Measurements from ENCODE around the gene REPS1.

REPS1 gene

DNA sequence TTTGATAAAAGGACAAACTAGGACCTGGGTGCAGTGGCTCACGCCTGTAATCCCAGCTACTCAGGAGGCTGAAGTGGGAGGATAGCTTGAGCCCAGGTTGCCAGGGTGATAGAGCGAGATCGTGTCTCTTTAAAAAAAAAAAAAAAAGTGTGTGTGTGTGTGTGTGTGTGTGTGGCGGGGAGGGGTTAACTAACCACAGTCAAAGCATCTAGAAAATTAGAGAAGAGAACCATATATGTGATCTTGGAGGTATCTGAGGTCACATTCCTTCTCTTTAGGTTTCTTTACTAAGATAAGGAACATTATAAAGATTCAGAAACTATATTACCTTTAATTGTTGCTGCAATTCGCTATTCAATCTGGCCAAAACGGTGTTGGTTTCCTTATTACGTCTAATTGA is 80.9 kb downstream of the REPS1 start:
- in situ Hi-C loops (cut with HindIII; ENCODE audit: low sequenced_read_pairs), result no loop called here
- H3K4me3 ChIP-seq (ENCODE audit: low read depth, low read length), result no peak overlapping the region
- no peak for DNase-seq (ENCODE audit: low read depth, low spot score)
- TF ChIP-seq, protein P1, sequence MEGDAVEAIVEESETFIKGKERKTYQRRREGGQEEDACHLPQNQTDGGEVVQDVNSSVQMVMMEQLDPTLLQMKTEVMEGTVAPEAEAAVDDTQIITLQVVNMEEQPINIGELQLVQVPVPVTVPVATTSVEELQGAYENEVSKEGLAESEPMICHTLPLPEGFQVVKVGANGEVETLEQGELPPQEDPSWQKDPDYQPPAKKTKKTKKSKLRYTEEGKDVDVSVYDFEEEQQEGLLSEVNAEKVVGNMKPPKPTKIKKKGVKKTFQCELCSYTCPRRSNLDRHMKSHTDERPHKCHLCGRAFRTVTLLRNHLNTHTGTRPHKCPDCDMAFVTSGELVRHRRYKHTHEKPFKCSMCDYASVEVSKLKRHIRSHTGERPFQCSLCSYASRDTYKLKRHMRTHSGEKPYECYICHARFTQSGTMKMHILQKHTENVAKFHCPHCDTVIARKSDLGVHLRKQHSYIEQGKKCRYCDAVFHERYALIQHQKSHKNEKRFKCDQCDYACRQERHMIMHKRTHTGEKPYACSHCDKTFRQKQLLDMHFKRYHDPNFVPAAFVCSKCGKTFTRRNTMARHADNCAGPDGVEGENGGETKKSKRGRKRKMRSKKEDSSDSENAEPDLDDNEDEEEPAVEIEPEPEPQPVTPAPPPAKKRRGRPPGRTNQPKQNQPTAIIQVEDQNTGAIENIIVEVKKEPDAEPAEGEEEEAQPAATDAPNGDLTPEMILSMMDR (IDR thresholded peaks at IDR 0.05; ENCODE audit: low read depth, low read length), result no peak

DNA sequence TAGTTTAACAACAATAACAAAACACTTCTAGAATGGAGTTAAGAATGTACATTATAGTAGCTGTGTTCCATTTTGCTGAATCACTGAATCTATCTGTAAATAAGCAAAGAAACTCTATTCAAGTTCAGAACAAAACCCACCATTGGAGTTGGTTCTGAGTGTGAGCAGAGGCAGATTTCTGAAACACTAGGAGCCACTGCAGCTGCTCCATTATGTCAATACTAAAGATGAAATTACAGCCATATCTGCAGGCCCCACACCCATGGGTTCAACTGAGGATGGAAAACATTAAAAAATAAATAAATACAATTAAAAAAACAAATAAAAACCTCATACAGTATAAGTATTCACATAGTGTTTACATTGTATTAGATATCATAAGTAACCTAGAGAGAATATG is 91.0 kb downstream of the REPS1 start:
- no peak for DNase-seq (ENCODE audit: low read depth, low spot score)
- in situ Hi-C loops (cut with HindIII; ENCODE audit: low sequenced_read_pairs), result no loop called here
- TF ChIP-seq, protein P1 (IDR thresholded peaks at IDR 0.05; ENCODE audit: low read depth, low read length), result no peak
- H3K4me3 ChIP-seq (ENCODE audit: low read depth, low read length), result no peak overlapping the region

DNA sequence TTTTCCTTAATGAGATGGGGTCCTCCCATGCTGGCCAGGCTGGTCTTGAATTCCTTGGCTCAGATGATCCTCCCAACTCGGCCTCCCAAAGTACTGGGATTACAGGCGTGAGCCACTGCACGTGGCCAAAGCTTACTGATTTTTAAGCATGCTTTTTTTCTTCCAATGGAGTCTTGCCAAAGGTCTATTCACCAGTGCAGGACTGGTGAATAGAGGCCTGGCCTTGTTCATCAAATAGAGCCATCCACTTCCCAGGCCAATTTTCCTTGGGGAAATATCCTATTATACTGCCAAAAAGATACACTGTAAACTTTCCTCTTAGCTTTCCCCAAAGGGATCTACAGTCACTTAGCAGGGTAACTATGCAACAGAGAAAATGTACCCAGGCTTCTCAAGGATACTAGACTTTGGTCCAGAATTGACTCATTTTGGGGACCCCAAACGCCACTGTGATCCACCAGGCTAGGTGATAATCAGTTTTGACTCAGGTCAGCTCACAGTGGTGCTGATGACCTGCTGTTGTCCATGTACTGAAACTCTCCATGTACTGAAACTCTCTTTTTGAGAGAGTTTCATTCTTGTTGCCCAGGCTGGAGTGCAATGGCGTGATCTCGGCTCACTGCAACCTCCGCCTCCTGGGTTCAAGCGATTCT is 91.8 kb downstream of the REPS1 start:
- TF ChIP-seq, protein P1 (IDR thresholded peaks at IDR 0.05; ENCODE audit: low read depth, low read length), result no peak
- in situ Hi-C loops (cut with HindIII; ENCODE audit: low sequenced_read_pairs), result no loop called here
- H3K4me3 ChIP-seq (ENCODE audit: low read depth, low read length), result no peak overlapping the region
- no peak for DNase-seq (ENCODE audit: low read depth, low spot score)

DNA sequence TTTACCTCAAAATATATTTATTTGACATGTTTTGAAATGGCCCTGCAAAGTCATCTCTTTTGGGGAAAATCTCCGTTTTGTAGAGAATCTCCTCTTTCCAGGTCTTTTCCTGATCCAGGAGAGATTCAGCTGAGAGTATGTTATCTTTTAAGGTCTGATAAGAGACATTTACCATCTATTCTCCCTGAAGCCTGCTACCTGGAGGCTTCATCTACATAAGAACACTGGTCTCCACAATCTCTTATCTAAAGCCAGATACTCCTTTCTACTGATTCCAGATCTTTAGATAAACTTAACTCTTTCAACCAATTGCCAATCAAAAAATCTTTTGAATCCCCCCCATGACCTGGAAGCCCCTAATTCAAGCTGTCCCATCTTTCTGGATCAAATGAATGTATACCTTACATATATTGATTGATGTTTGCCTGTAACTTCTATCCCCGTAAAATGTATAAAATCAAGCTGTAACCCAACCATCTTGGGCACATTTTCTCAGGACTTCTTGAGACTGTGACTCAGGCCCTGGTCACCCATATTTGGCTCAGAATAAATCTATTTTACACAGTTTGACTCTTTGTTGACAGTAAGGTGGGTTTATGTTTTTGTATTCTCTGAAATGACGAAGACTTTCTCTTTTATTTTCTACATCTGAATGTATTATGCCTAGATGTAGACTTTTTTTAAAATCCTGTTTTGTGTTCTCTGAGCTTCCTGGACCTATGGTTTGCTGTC is 96.6 kb downstream of the REPS1 start:
- no peak overlapping the region for H3K4me3 ChIP-seq (ENCODE audit: low read depth, low read length)
- in situ Hi-C loops (cut with HindIII; ENCODE audit: low sequenced_read_pairs), result no loop called here
- peak; percentile 11 for DNase-seq (ENCODE audit: low read depth, low spot score)
- TF ChIP-seq, protein P1 (IDR thresholded peaks at IDR 0.05; ENCODE audit: low read depth, low read length), result no peak

DNA sequence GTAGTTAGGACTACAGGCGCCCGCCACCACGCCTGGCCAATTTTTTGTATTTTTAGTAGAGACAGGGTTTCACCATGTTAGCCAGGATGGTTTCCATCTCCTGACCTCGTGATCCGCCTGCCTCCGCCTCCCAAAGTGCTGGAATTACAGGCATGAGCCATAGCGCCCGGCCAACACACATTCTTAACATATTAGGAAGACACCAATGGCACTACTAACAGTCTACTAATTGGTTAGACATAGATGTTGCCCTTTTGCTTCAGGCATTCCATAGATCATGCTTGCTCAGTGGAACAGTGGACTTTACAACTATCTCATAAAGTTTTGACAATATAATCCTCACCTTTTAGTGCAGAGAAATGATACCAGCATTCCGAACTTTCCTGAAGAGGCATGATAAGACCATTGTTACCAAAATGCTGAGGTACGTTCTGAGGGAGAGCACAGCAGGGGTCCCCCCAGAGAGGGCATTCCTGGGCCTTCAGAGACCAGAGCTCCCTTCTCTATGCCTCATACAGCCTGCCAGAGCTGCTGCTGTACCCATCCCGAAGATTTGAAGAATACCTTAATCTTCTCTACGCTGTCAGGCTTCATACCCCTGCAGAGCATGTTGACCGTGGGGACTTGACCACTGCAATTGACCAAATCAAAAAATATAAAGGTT is 102.8 kb downstream of the REPS1 start:
- H3K4me3 ChIP-seq (ENCODE audit: low read depth, low read length), result no peak overlapping the region
- TF ChIP-seq, protein P1 (IDR thresholded peaks at IDR 0.05; ENCODE audit: low read depth, low read length), result no peak
- in situ Hi-C loops (cut with HindIII; ENCODE audit: low sequenced_read_pairs), result no loop called here
- no peak for DNase-seq (ENCODE audit: low read depth, low spot score)

DNA sequence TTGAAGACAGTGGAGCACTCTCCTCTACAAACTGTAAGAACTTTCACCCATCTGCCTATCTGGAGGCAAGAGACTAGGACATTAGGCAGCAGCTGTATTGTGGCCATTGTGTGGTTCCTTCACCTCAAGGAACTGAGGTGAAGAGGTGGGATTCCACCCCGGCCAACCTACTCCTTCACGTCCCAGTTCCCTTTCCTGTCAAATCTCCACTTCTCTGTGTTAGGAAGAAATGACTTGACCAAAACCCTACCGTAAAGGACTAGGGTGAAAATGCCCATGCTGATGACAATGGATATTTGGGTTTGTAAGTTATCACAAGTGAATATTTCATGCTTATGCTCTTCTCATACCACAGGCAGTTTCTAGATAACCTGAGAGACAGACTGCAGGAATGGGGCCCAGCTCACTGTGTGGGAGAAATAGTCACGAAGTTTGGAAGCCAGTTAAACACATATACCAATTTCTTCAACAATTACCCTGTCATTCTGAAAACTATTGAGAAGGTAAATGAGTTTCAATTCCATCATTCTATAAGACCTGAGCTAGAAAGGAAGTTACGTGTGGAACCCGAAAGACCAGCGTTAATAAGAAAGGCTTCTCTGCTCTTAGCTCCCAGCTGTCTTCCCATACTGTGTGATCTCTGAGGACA is 105.6 kb downstream of the REPS1 start:
- no peak overlapping the region for H3K4me3 ChIP-seq (ENCODE audit: low read depth, low read length)
- TF ChIP-seq, protein P1 (IDR thresholded peaks at IDR 0.05; ENCODE audit: low read depth, low read length), result no peak
- DNase-seq (ENCODE audit: low read depth, low spot score), result no peak
- in situ Hi-C loops (cut with HindIII; ENCODE audit: low sequenced_read_pairs), result no loop called here
